Measurements from ENCODE around the gene MIDN.

Gene MIDN

GRCh38 chr19:1271528-1272422, 23.4 kb downstream of the MIDN start:
- no peak for TF ChIP-seq CTCF (IDR thresholded peaks at IDR 0.05; ENCODE audit: insufficient read depth, missing control alignments)
- no peak for FAIRE-seq
- DNase-seq (ENCODE audit: insufficient read length, low spot score) = no peak

DNA sequence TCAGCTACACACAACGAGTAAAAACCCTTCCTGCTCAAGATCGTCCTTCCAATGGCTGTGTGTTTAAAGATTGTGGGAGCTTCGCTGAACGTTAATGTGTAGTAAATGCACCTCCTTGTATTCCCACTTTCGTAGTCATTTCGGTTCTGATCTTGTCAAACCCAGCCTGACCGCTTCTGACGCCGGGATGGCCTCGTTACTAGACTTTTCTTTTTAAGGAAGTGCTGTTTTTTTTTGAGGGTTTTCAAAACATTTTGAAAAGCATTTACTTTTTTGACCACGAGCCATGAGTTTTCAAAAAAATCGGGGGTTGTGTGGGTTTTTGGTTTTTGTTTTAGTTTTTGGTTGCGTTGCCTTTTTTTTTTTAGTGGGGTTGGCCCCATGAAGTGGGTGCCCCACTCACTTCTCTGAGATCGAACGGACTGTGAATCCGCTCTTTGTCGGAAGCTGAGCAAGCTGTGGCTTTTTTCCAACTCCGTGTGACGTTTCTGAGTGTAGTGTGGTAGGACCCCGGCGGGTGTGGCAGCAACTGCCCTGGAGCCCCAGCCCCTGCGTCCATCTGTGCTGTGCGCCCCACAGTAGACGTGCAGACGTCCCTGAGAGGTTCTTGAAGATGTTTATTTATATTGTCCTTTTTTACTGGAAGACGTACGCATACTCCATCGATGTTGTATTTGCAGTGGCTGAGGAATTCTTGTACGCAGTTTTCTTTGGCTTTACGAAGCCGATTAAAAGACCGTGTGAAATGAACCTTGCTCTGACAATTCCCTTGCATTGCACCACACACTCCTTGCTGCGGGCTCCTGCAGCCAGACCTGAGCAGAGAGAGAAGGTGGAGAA, 24.3 kb downstream of the MIDN start:
- DNase-seq (ENCODE audit: insufficient read length, low spot score) (no peak), FAIRE-seq (no peak)
- TF ChIP-seq CTCF (IDR thresholded peaks at IDR 0.05; ENCODE audit: insufficient read depth, missing control alignments) = no peak

DNA sequence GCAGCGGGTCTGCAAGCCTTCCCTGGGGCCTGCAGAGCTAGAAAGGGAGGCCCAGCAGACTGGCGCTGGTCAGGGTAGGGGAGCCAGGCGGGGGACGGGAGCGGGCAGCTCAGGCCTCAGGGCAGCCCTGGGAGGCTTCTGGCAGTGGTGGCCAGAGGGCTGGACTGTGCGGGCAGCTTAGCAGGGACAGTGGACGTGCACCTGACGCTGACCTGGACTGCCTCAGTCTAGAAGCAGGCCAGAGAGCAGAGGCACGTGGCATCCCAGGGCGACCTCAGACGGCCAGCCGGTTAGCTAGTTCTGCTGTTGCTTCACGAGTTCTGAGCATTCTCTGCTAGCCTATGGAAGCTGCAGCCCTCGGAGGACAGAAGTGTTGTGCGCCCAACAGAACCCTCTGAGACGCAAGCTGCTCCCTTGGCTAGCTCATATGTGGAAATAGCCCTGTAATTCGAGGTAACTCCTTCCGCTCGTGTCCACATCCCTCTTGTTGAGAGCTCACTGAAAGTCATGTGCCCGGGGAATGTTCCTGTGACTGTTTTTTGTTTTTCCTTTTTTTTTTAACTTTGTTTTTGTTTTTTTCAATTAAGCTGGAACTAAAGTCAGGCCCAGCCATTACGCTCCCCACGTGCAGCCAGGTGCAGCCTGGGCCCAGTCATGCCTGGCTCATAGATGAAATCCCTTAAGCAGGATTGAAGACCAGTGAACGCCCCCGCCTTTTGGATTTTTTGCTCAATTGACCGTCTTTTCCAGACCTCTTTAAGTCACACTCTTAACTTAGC, 25.1 kb downstream of the MIDN start:
- FAIRE-seq (no peak), DNase-seq (ENCODE audit: insufficient read length, low spot score) (no peak)
- no peak for TF ChIP-seq CTCF (IDR thresholded peaks at IDR 0.05; ENCODE audit: insufficient read depth, missing control alignments)

DNA sequence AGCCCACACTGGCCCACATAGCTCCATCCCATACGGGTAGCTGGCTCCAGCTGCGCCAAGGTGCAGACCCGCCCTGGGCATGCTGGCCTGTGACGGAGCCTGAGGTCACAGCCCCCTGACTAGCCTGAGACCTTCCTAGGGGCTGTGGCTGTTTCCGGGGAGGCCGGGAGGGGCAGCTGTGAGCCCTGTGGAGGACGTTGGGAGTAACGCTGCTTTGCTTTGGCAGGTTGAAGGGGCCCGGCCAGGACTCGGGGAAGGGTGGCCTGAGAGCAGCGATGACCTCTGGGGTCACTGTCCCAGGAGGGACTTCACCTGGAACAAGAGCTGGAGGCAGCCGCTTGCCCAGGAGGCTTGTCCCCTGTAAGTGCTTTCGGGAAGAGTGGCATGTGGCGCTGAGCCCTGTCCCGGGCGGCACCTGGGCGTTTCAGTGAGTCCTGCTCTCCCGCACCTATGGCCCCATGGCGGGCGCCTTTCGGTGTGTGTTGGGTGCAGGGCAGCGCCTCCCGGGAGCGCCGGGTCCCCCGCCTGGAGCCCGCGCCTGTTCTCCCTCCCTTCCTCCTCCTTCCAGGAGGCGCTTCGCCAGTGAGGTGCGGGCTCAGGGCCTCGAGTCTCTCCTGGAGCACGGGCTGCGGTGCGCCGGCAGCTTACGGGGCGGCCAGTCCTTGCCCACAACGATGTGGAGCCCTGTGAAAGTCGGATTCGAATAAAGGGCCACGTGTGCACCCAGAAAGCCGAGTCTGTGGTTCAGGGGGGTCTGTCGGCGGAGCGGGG, 25.9 kb downstream of the MIDN start:
- TF ChIP-seq CTCF (IDR thresholded peaks at IDR 0.05; ENCODE audit: insufficient read depth, missing control alignments) = no peak
- no peak for DNase-seq (ENCODE audit: insufficient read length, low spot score)
- FAIRE-seq = no peak

- DNase-seq (ENCODE audit: insufficient read length, low spot score) (no peak), FAIRE-seq (no peak)
- TF ChIP-seq CTCF (IDR thresholded peaks at IDR 0.05; ENCODE audit: insufficient read depth, missing control alignments) = no peak
Observed at GRCh38 chr19:1274852-1275259, 26.5 kb downstream of the MIDN start.

DNA sequence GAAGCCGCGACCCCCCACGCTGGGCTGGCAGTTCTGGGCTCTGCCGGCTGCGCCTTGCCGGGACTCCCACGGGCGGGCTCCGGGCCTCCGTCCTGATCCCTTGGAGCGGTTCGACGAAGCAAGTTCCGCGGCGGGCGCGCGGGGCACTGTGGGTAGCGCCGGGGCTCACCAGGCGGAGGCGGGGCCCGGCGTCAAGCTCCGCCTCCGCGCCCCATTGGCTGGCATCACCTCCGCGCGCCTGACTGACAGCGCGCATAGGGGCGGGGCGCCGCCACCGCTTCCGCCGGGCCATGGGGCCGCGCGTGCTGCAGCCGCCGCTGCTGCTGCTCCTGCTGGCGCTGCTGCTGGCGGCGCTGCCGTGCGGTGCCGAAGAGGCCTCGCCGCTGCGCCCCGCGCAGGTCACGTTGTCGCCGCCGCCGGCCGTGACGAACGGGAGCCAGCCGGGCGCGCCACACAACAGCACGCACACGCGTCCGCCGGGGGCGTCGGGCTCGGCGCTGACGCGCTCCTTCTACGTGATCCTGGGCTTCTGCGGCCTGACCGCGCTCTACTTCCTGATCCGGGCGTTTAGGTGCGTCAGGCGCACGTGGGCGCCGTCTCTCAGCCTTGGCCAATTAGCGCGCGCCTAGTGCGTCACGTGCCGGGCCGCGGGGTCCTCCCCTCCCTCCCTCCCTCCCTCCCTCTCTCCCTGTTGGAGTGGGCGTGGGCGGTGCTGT, 27.0 kb downstream of the MIDN start, which contains the start of gene FAM174C:
TSS of gene FAM174C (plus strand) at position 271 of the 716 bp plus-strand sequence. CDS start at position 291, 20 bp downstream.
- no peak for FAIRE-seq
- no peak for TF ChIP-seq CTCF (IDR thresholded peaks at IDR 0.05; ENCODE audit: insufficient read depth, missing control alignments)

More for the DNA sequence above, 27.0 kb downstream of the MIDN start, which contains the start of gene FAM174C:
- peak; percentile 95 for DNase-seq (ENCODE audit: insufficient read length, low spot score)

All from D721Med (cell line).